ENCODE measurements around the gene NUFIP2. TPM values are rescaled to one million over a fixed set of nuclear protein-coding genes. Genes with fewer than 3 reads are reported as not detected.

NUFIP2 gene, protein sequence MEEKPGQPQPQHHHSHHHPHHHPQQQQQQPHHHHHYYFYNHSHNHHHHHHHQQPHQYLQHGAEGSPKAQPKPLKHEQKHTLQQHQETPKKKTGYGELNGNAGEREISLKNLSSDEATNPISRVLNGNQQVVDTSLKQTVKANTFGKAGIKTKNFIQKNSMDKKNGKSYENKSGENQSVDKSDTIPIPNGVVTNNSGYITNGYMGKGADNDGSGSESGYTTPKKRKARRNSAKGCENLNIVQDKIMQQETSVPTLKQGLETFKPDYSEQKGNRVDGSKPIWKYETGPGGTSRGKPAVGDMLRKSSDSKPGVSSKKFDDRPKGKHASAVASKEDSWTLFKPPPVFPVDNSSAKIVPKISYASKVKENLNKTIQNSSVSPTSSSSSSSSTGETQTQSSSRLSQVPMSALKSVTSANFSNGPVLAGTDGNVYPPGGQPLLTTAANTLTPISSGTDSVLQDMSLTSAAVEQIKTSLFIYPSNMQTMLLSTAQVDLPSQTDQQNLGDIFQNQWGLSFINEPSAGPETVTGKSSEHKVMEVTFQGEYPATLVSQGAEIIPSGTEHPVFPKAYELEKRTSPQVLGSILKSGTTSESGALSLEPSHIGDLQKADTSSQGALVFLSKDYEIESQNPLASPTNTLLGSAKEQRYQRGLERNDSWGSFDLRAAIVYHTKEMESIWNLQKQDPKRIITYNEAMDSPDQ
- 60.9 and 67.2 TPM in 2 replicates for total RNA-seq

DNA sequence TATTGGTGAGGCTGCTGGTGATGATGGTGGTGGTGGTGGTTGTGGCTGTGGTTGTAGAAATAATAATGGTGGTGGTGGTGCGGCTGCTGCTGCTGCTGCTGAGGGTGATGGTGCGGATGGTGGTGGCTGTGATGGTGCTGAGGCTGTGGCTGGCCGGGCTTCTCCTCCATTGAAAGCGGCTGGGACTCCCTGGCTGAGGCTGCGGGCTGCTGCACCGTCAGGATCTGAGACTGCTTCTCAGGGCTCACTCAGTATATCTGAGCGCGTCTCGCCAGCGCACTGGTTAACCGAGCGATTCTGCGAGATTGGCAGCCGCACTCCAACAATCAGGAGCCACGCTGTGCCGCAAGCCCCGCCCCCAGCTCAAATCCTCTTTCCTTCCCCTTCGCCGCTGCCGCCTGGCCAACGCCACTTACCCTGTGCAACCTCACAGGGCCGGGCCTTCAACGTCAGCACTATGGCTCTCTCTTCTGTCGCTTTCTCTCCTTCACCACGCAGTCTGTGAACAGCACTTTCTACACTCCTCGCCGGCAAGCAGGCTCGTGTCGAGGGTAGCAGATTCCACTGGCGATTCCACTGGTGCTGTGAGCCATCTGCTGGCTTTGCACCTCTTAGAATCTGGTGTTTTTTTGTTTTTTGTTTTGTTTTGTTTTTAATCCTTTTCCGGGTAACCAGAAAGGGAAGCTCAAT is at the start of gene NUFIP2:
NUFIP2 (minus strand) TSS at position 259 of the 690 bp plus-strand sequence; CDS start at position 170, 89 bp downstream.

DNA sequence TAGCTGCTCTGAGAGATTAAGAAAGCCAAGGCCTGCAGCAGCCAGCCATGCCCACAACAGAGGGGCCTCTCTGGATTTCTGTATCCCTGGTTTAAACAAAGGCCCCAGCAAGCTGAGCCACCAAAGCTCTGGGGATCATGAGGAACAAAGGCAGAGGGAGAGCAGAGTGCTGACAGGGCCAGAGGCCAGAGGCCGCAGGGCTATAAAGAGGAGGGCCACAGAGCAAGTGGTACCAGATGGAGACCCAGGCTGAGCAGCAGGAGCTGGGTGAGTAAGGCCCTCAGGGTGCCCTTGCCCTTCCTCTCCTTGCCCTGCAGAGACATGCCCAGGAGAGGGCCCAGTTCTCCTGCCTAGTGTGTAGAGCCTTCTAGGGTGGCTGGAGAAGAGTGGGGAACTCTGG is 47.3 kb downstream of the NUFIP2 start, which contains the start of gene CRYBA1:
CRYBA1 (plus strand) TSS at position 232 of the 400 bp plus-strand sequence; CDS start at position 237, 5 bp downstream.

Other genes starting within 250 kb of the NUFIP2 start
- gene MYO18A, start 113.8 kb downstream of the NUFIP2 start, total RNA-seq = 15.7 and 18.1 TPM in 2 replicates
- not detected in 2 replicates for gene CRYBA1, start 47.3 kb downstream of the NUFIP2 start, total RNA-seq
- 108 and 115 TPM in 2 replicates for gene TAOK1, start 96.2 kb upstream of the NUFIP2 start, total RNA-seq